HepG2 (cell line): ENCODE measurements around the gene CUL4A. TPM values are rescaled to one million over a fixed set of nuclear protein-coding genes. Genes with fewer than 3 reads are reported as not detected.
A peak's percentile ranks its signal among the peaks of the same experiment; 100 is the strongest.

Experiments used
- ATAD3A ChIP-seq: sonication (generic); formaldehyde crosslinking; IDR thresholded peaks from 2 replicates; pipeline ENCODE4 v1.4.0; 2020; ENCODE audit warnings: missing genetic modification reagents
- BCL6 ChIP-seq: IDR thresholded peaks from 2 replicates; pipeline ENCODE4 v1.6.1; 2016; ENCODE audit warnings: missing genetic modification reagents, missing compliant biosample characterization
- HDAC2 ChIP-seq: sonication (generic); formaldehyde crosslinking; IDR thresholded peaks from 2 replicates; pipeline ENCODE4 v1.4.0; 2020; ENCODE audit warnings: missing genetic modification reagents
- HIVEP1 ChIP-seq: sonication (generic); formaldehyde crosslinking; IDR thresholded peaks from 2 replicates; pipeline ENCODE4 v1.4.0; 2020; ENCODE audit warnings: mild to moderate bottlenecking, missing genetic modification reagents
- HOXA7 ChIP-seq: sonication (generic); formaldehyde crosslinking; IDR thresholded peaks from 2 replicates; pipeline ENCODE4 v1.8.1; 2022; ENCODE audit warnings: mild to moderate bottlenecking, missing genetic modification reagents, moderate library complexity
- HOXD1 ChIP-seq: sonication (generic); formaldehyde crosslinking; IDR thresholded peaks from 2 replicates; pipeline ENCODE4 v1.5.0; 2020; ENCODE audit warnings: missing genetic modification reagents
- KDM5A ChIP-seq: fragments of 200-600 bp; sonication (generic); IDR thresholded peaks from 2 replicates; pipeline ENCODE4 v1.7.0; 2018; ENCODE audit warnings: antibody characterized with exemption, mild to moderate bottlenecking, low read length, borderline replicate concordance
- MIXL1 ChIP-seq: IDR thresholded peaks from 2 replicates; pipeline ENCODE4 v1.6.1; 2016
- RBFOX2 ChIP-seq: fragments of 200-400 bp; formaldehyde crosslinking; IDR thresholded peaks from 2 replicates; pipeline ENCODE4 v1.6.1; 2017; ENCODE audit warnings: low read depth, mild to moderate bottlenecking, low read length
- RFXAP ChIP-seq: sonication (generic); formaldehyde crosslinking; IDR thresholded peaks from 2 replicates; pipeline ENCODE4 v1.4.0; 2020; ENCODE audit warnings: missing genetic modification reagents, borderline replicate concordance
- SCMH1 ChIP-seq: sonication (generic); formaldehyde crosslinking; IDR thresholded peaks from 2 replicates; pipeline ENCODE4 v1.9.0; 2021; ENCODE audit warnings: missing genetic modification reagents, mild to moderate bottlenecking, borderline replicate concordance
- SIX1 ChIP-seq: sonication (generic); formaldehyde crosslinking; IDR thresholded peaks from 2 replicates; pipeline ENCODE4 v1.4.0; 2020; ENCODE audit warnings: missing genetic modification reagents, borderline replicate concordance
- SIX4 ChIP-seq: sonication (generic); formaldehyde crosslinking; IDR thresholded peaks from 2 replicates; pipeline ENCODE4 v1.4.0; 2020; ENCODE audit warnings: missing genetic modification reagents
- TBL1XR1 ChIP-seq: fragments of 150-350 bp; IDR thresholded peaks from 2 replicates; pipeline ENCODE4 v1.6.1; 2014; ENCODE audit warnings: borderline replicate concordance, low read length; ENCODE audit not compliant: partially characterized antibody
- TCF12 ChIP-seq, 2 experiments: fragments of 450-650 bp in 1 of 2; sonication (generic) in 1 of 2; formaldehyde crosslinking in 1 of 2; IDR thresholded peaks; 2 replicates each; pipeline versions ENCODE4 v1.6.1 to v1.8.0; 2017 to 2022; ENCODE audit warnings: antibody characterized with exemption in 1 of 2, mild to moderate bottlenecking in 1 of 2, missing genetic modification reagents in 1 of 2, moderate library complexity in 1 of 2
- TSC22D2 ChIP-seq: sonication (generic); formaldehyde crosslinking; IDR thresholded peaks from 2 replicates; pipeline ENCODE4 v1.5.1; 2020; ENCODE audit warnings: missing genetic modification reagents, mild to moderate bottlenecking, borderline replicate concordance
- ZMYM3 ChIP-seq: sonication (generic); formaldehyde crosslinking; IDR thresholded peaks from 2 replicates; pipeline ENCODE4 v1.5.1; 2020; ENCODE audit warnings: mild to moderate bottlenecking, missing genetic modification reagents
- ZNF101 ChIP-seq: sonication (generic); formaldehyde crosslinking; IDR thresholded peaks from 2 replicates; pipeline ENCODE4 v1.4.0; 2020; ENCODE audit warnings: mild to moderate bottlenecking, low read depth, missing genetic modification reagents, borderline replicate concordance
- ZNF615 ChIP-seq: sonication (generic); formaldehyde crosslinking; IDR thresholded peaks from 2 replicates; pipeline ENCODE4 v1.5.0; 2020; ENCODE audit warnings: mild to moderate bottlenecking, missing genetic modification reagents, borderline replicate concordance
- ZNF644 ChIP-seq: IDR thresholded peaks from 2 replicates; pipeline ENCODE4 v1.6.1; 2016; ENCODE audit warnings: low read depth
- ZNF678 ChIP-seq: sonication (generic); formaldehyde crosslinking; IDR thresholded peaks from 2 replicates; pipeline ENCODE4 v1.4.0; 2020; ENCODE audit warnings: mild to moderate bottlenecking, missing genetic modification reagents
- ZNF776 ChIP-seq: sonication (generic); formaldehyde crosslinking; IDR thresholded peaks from 2 replicates; pipeline ENCODE4 v1.4.0; 2020; ENCODE audit warnings: mild to moderate bottlenecking, missing genetic modification reagents
- ZSCAN29 ChIP-seq: sonication (generic); formaldehyde crosslinking; conservative IDR thresholded peaks from 2 replicates; pipeline ENCODE4 v1.4.0; 2020; ENCODE audit warnings: mild to moderate bottlenecking, missing genetic modification reagents
- polyA plus RNA-seq, 8 experiments: library from polyadenylated mRNA; depleted of rRNA in 3 of 8; stranded (reverse) in 7 of 8; unstranded in 1 of 8; fragments of >200 nt; fragmentation: Illumina TruSeq in 4 of 8; extraction: Trizol in 4 of 8; gene quantifications; 2 replicates each; pipeline versions ENCODE4 v1.2.1 to v1.2.3, GENCODE V29; 2011 to 2016; ENCODE audit warnings: low read depth in 4 of 8, missing spikeins in 1 of 8, mixed read lengths in 1 of 8; ENCODE audit not compliant: insufficient read depth in 1 of 8
- total RNA-seq, 5 experiments: library from RNA; depleted of rRNA; stranded (reverse); fragments of >200 nt; fragmentation: Illumina TruSeq; extraction: Trizol; gene quantifications; 2 replicates each; pipeline ENCODE4 v1.2.3, GENCODE V29; 2016; ENCODE audit warnings: low read depth in 1 of 5
- TF ChIP-seq, protein P1 (sequence below), 2 experiments: sonication (generic) in 1 of 2; formaldehyde crosslinking in 1 of 2; IDR thresholded peaks; 2 replicates each; pipeline versions ENCODE4 v1.6.1 to v1.9.0; 2014 to 2022; ENCODE audit warnings: antibody characterized with exemption in 1 of 2, borderline replicate concordance in 1 of 2, inconsistent platforms in 1 of 2, low read depth in 1 of 2, missing genetic modification reagents in 1 of 2
- TF ChIP-seq, protein P2 (sequence below): sonication (generic); formaldehyde crosslinking; IDR thresholded peaks from 2 replicates; pipeline ENCODE4 v1.5.0; 2020; ENCODE audit warnings: mild to moderate bottlenecking, missing genetic modification reagents, borderline replicate concordance

Gene CUL4A
- total and polyA plus RNA-seq, 2 of the 13 experiments (the other 11 are each of a cell fraction or from before 2014, with no cell fraction given), result 51.2 to 75.3 TPM

DNA sequence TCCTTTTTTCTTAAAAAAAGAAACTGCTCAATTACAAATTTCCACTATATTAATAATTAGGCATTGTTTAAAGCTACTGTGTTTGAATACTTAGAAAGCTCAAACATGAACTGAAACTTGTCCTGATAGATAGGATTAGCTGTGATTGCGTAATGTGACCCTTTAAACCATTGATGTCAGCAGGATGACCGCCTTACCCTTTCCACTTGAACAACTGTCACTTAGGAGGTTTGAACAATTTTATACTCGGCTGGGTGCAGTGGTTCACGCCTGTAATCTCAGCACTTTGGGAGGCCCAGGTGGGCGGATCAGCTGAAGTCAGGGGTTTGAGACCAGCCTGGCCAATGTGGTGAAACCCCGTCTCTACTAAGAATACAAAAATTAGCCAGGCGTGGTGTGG is 90.5 kb downstream of the CUL4A start (continued):
- no peak for TF ChIP-seq TSC22D2 (CRISPR knock-in tag)
- TF ChIP-seq SIX1, result peak; percentile 56; the same call in 1 of the 2 replicates
- TF ChIP-seq ZNF644 (CRISPR knock-in tag), result peak; percentile 61; the same call in 1 of the 2 replicates
- TF ChIP-seq ATAD3A, result no peak
- TF ChIP-seq, protein P1, sequence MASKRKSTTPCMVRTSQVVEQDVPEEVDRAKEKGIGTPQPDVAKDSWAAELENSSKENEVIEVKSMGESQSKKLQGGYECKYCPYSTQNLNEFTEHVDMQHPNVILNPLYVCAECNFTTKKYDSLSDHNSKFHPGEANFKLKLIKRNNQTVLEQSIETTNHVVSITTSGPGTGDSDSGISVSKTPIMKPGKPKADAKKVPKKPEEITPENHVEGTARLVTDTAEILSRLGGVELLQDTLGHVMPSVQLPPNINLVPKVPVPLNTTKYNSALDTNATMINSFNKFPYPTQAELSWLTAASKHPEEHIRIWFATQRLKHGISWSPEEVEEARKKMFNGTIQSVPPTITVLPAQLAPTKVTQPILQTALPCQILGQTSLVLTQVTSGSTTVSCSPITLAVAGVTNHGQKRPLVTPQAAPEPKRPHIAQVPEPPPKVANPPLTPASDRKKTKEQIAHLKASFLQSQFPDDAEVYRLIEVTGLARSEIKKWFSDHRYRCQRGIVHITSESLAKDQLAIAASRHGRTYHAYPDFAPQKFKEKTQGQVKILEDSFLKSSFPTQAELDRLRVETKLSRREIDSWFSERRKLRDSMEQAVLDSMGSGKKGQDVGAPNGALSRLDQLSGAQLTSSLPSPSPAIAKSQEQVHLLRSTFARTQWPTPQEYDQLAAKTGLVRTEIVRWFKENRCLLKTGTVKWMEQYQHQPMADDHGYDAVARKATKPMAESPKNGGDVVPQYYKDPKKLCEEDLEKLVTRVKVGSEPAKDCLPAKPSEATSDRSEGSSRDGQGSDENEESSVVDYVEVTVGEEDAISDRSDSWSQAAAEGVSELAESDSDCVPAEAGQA (IDR thresholded peaks at IDR 0.05; ENCODE audit: low read depth), result no peak
- TF ChIP-seq, protein P1 (CRISPR knock-in tag; IDR thresholded peaks at IDR 0.05; ENCODE audit: borderline replicate concordance), result no peak
- TF ChIP-seq HDAC2, result peak; percentile 71; the same call in 1 of the 2 replicates
- TF ChIP-seq ZNF101 (CRISPR knock-in tag), result no peak
- no peak for TF ChIP-seq RFXAP (CRISPR knock-in tag)
- TF ChIP-seq ZNF678 (CRISPR knock-in tag), result no peak
- TF ChIP-seq HIVEP1 (CRISPR knock-in tag), result no peak
- TF ChIP-seq BCL6 (CRISPR knock-in tag), result peak; percentile 98
- no peak for TF ChIP-seq SIX4 (CRISPR knock-in tag)
- TF ChIP-seq ZSCAN29 (CRISPR knock-in tag), result no peak
- TF ChIP-seq ZMYM3 (CRISPR knock-in tag), result no peak
- no peak for TF ChIP-seq ZNF776
- TF ChIP-seq TCF12 (IDR thresholded peaks at IDR 0.05), result no peak
- no peak for TF ChIP-seq TCF12 (CRISPR knock-in tag; IDR thresholded peaks at IDR 0.05)
- peak; percentile 80 for TF ChIP-seq TBL1XR1
- no peak for TF ChIP-seq RBFOX2
- TF ChIP-seq KDM5A, result peak; percentile 30; the same call in 1 of the 2 replicates
- peak; percentile 87 for TF ChIP-seq MIXL1 (CRISPR knock-in tag)
- no peak for TF ChIP-seq HOXD1
- no peak for TF ChIP-seq HOXA7 (CRISPR knock-in tag)
- no peak for TF ChIP-seq ZNF615
- TF ChIP-seq, protein P2, sequence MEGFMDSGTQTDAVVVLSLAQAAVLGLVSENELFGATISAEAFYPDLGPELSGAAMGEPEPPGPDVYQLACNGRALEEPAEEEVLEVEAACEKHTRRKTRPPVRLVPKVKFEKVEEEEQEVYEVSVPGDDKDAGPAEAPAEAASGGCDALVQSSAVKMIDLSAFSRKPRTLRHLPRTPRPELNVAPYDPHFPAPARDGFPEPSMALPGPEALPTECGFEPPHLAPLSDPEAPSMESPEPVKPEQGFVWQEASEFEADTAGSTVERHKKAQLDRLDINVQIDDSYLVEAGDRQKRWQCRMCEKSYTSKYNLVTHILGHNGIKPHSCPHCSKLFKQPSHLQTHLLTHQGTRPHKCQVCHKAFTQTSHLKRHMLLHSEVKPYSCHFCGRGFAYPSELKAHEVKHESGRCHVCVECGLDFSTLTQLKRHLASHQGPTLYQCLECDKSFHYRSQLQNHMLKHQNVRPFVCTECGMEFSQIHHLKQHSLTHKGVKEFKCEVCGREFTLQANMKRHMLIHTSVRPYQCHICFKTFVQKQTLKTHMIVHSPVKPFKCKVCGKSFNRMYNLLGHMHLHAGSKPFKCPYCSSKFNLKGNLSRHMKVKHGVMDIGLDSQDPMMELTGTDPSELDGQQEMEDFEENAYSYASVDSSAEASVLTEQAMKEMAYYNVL (CRISPR knock-in tag), result 0 out of 2 replicates have a peak, but pooled peaks have one; percentile 40
- TF ChIP-seq SCMH1 (CRISPR knock-in tag), result no peak
